ENCODE results near the gene SLC8A1. TPM values are rescaled to one million over a fixed set of nuclear protein-coding genes. Genes with fewer than 3 reads are reported as not detected.

The SLC8A1 gene
- total and polyA plus RNA-seq, 10 of the 15 experiments (the other 5 are each of a cell fraction or from before 2014, with no cell fraction given) = under 0.01 to 1.2 (median 0.01) TPM; not detected in 3

GRCh38 chr2:40131081-40131704 is 320.7 kb downstream of the SLC8A1 start:
- ATAC-seq (no peak), FAIRE-seq (no peak), DNase-seq (ENCODE audit: low read depth, low spot score) (no peak)
- BruUV-seq (replicated peaks) = no TSS peak
- H3K27ac ChIP-seq (ENCODE audit: control insufficient read depth, insufficient read depth) = no peak overlapping the region
- no peaks in the 10 kb centered on the region for H3K79me2 ChIP-seq (ENCODE audit: control insufficient read depth, insufficient read depth, low read length)
- RAD21 ChIA-PET (ENCODE audit: unreplicated experiment) = no interaction called here
- SMC1A ChIA-PET (ENCODE audit: uncharacterized antibody, unreplicated experiment) = interaction anchor here (2.4 kb wide), 1 partner anchor 12 kb away, joined by 6 read pairs; no protein-coding TSS in a partner anchor
- H3K27me3 ChIP-seq (replicated peaks in 1 of 2; ENCODE audit: control insufficient read depth in 2 of 2, insufficient read depth in 2 of 2, low read length in 1 of 2) = no peaks in the 10 kb centered on the region
- CTCF ChIA-PET = no interaction called here
- in situ Hi-C loops (cut with MboI) = no loop called here
- no peaks in the 10 kb centered on the region for H3K4me1 ChIP-seq (ENCODE audit: control insufficient read depth, insufficient read depth, low read length)
- H4K20me1 ChIP-seq (ENCODE audit: control insufficient read depth, insufficient read depth) = no peaks in the 10 kb centered on the region
- no peaks in the 10 kb centered on the region for H3K36me3 ChIP-seq (ENCODE audit: control insufficient read depth in 2 of 2, insufficient read depth in 2 of 2, low read length in 1 of 2)
- no peak overlapping the region for H3K4me3 ChIP-seq
- TF ChIP-seq REST (IDR thresholded peaks at IDR 0.05; ENCODE audit: low read depth, low read length) = no peak
- TF ChIP-seq ATF3 (IDR thresholded peaks at IDR 0.05; ENCODE audit: borderline replicate concordance, extremely low read depth, low read depth, low read length) = no peak
- TF ChIP-seq MYC (IDR thresholded peaks at IDR 0.05; ENCODE audit: insufficient read depth, insufficient read length, insufficient replicate concordance, low read length, severe bottlenecking) = no peak
- H3K9ac ChIP-seq (ENCODE audit: control insufficient read depth, insufficient read depth, low read length) = no peak overlapping the region
- intact Hi-C loops (cut with micrococcal nuclease; ENCODE audit: unreplicated experiment) = no loop called here
- WGBS (ENCODE audit: insufficient coverage, insufficient replicate concordance, low lambda C conversion rate, missing lambda C conversion rate) = 8% methylated on average over 3 of the region's 3 CpGs
- no peak overlapping the region for H3K4me2 ChIP-seq (ENCODE audit: control insufficient read depth, insufficient read depth)
- no peak overlapping the region for H2AFZ ChIP-seq (ENCODE audit: control insufficient read depth, low read depth, low read length)
- no peaks in the 10 kb centered on the region for H3K9me3 ChIP-seq (replicated peaks; ENCODE audit: control insufficient read depth, insufficient read depth, low read length)
- POLR2A ChIA-PET = no interaction called here

All from GM12878 (cell line).